ENCODE data around the gene ADCK2. TPM values are rescaled to one million over a fixed set of nuclear protein-coding genes. Genes with fewer than 3 reads are reported as not detected.
"Not testable (repeated sequence)": the region's sequence is repeated elsewhere in the genome, so short reads cannot be mapped to it uniquely, and the experiment has no call there.

ADCK2 gene
- total and polyA plus RNA-seq, 10 of the 15 experiments (the other 5 are each of a cell fraction or from before 2014, with no cell fraction given): 0.52 to 19.4 (median 13.1) TPM

GRCh38 chr7:140624392-140625191, 48.2 kb upstream of the ADCK2 start:
- Histone ChIP-seq H3K9ac (ENCODE audit: control insufficient read depth, insufficient read depth, low read length) (no peak overlapping the region), H3K4me1 (ENCODE audit: control insufficient read depth, insufficient read depth, low read length) (no peaks in the 10 kb centered on the region), H3K27ac (ENCODE audit: control insufficient read depth, insufficient read depth) (no peak overlapping the region), H2AFZ (ENCODE audit: control insufficient read depth, low read depth, low read length) (no peak overlapping the region), H3K9me3 (replicated peaks; ENCODE audit: control insufficient read depth, insufficient read depth, low read length) (no peaks in the 10 kb centered on the region), H4K20me1 (ENCODE audit: control insufficient read depth, insufficient read depth) (no peaks in the 10 kb centered on the region), H3K27me3 (replicated peaks in 1 of 2; ENCODE audit: control insufficient read depth in 2 of 2, insufficient read depth in 2 of 2, low read length in 1 of 2) (peaks cover 1 to 3% of the 10 kb centered on the region in 2 experiments; a peak in 2 of 4 replicates), H3K79me2 (ENCODE audit: control insufficient read depth, insufficient read depth, low read length) (no peaks in the 10 kb centered on the region), H3K4me2 (ENCODE audit: control insufficient read depth, insufficient read depth) (no peak overlapping the region), H3K4me3 (no peak overlapping the region), H3K36me3 (ENCODE audit: control insufficient read depth in 2 of 2, insufficient read depth in 2 of 2, low read length in 1 of 2) (no peaks in the 10 kb centered on the region)
- intact Hi-C loops (cut with micrococcal nuclease; ENCODE audit: unreplicated experiment): no loop called here
- FAIRE-seq (no peak), ATAC-seq (no peak), DNase-seq (ENCODE audit: low read depth, low spot score) (no peak)
- in situ Hi-C loops (cut with MboI): no loop called here
- no TSS peak for BruUV-seq (replicated peaks)
- TF ChIP-seq TCF3 (IDR thresholded peaks at IDR 0.05; ENCODE audit: borderline replicate concordance, insufficient read depth, low read depth, low read length) (no peak), LARP7 (IDR thresholded peaks at IDR 0.05) (no peak), PBX3 (IDR thresholded peaks at IDR 0.05; ENCODE audit: insufficient replicate concordance, low read depth, low read length) (no peak), KAT2A (conservative IDR thresholded peaks at IDR 0.05; ENCODE audit: control insufficient read depth, low read depth, low read length) (no peak), POLR2AphosphoS5 (IDR thresholded peaks at IDR 0.05; ENCODE audit: low read length) (no peak), IKZF2 (IDR thresholded peaks at IDR 0.05) (no peak), RAD21 (IDR thresholded peaks at IDR 0.05; ENCODE audit: insufficient read depth, low read depth, low read length) (no peak), TBL1XR1 (IDR thresholded peaks at IDR 0.05; ENCODE audit: low read depth, low read length) (no peak), REST (IDR thresholded peaks at IDR 0.05; ENCODE audit: low read depth, low read length) (no peak)
- ChIA-PET CTCF (no interaction called here), RAD21 (ENCODE audit: unreplicated experiment) (no interaction called here), SMC1A (ENCODE audit: uncharacterized antibody, unreplicated experiment) (no interaction called here), POLR2A (no interaction called here)
- WGBS (ENCODE audit: insufficient coverage, insufficient replicate concordance, low lambda C conversion rate, missing lambda C conversion rate): 41% methylated on average over 11 of the region's 11 CpGs

GRCh38 chr7:140625192-140625558, 47.6 kb upstream of the ADCK2 start:
- WGBS (ENCODE audit: insufficient coverage, insufficient replicate concordance, low lambda C conversion rate, missing lambda C conversion rate): 62% methylated on average over 8 of the region's 10 CpGs

More at GRCh38 chr7:140625192-140625558, 47.6 kb upstream of the ADCK2 start:
- BruUV-seq (replicated peaks); H3K4me1 ChIP-seq (ENCODE audit: control insufficient read depth, insufficient read depth, low read length); H3K4me2 ChIP-seq (ENCODE audit: control insufficient read depth, insufficient read depth); intact Hi-C loops (cut with micrococcal nuclease; ENCODE audit: unreplicated experiment); SMC1A ChIA-PET (ENCODE audit: uncharacterized antibody, unreplicated experiment); H3K36me3 ChIP-seq (ENCODE audit: control insufficient read depth in 2 of 2, insufficient read depth in 2 of 2, low read length in 1 of 2); H3K27ac ChIP-seq (ENCODE audit: control insufficient read depth, insufficient read depth); H3K9ac ChIP-seq (ENCODE audit: control insufficient read depth, insufficient read depth, low read length); CTCF ChIA-PET; POLR2A ChIA-PET; H4K20me1 ChIP-seq (ENCODE audit: control insufficient read depth, insufficient read depth); H3K9me3 ChIP-seq (replicated peaks; ENCODE audit: control insufficient read depth, insufficient read depth, low read length); DNase-seq (ENCODE audit: low read depth, low spot score); H3K79me2 ChIP-seq (ENCODE audit: control insufficient read depth, insufficient read depth, low read length); in situ Hi-C loops (cut with MboI); H2AFZ ChIP-seq (ENCODE audit: control insufficient read depth, low read depth, low read length); H3K27me3 ChIP-seq (replicated peaks in 1 of 2; ENCODE audit: control insufficient read depth in 2 of 2, insufficient read depth in 2 of 2, low read length in 1 of 2); ATAC-seq; H3K4me3 ChIP-seq; RAD21 ChIA-PET (ENCODE audit: unreplicated experiment); FAIRE-seq: not testable (repeated sequence)

Measured in GM12878 (cell line).